Measurements from ENCODE around the gene TMEM185B.

DNA sequence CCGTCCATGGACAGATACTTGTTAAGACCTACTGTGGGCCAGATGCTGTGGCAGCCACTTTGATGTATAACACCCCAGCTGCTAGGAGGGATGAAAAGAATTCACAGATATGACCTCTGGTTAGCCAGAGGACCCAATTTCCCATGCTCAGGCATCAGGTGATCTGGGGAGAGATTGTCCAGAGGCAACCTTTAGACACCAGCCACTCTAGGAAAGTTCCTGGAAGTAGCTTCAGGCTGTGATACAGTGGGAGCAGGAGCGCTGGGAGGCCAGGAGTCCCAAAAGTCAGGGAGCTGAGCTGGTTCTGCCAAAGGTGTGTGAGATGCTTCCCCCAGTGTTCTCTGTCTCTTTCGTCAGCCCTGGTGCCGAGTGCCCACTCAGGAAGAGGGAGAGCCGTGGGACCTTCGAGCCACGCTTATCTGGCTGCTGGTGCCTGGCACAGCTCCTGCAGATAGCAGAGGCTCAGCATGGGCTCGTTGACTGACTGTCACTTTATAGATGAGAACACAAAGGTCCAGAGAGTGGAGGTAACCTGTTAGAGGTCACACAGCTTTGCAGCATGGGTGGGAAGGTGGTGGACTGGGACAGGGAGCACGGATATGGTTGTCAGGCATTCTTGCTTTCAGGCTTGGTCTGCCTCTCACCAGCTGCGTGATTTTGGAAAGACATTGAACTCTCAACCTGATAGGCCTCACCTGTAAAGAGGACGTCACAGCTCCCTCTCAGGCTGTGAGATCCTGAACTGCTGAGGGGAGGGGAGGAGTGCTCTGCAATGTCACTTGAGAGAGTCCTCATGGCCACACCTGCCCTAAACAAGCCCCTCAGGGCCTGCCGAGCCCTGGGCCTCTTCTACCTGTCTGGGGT is 21.7 kb upstream of the TMEM185B start:
- no peak for TF ChIP-seq POLR2A (IDR thresholded peaks at IDR 0.05)
- TF ChIP-seq CTCF (IDR thresholded peaks at IDR 0.05), result no peak

Measured in lower leg skin (tissue), 3 donors.